ENCODE results near the gene DGKE. TPM values are rescaled to one million over a fixed set of nuclear protein-coding genes. Genes with fewer than 3 reads are reported as not detected.
A peak's percentile ranks its signal among the peaks of the same experiment; 100 is the strongest.

Gene DGKE
- total and polyA plus RNA-seq, 2 of the 13 experiments (the other 11 are each of a cell fraction or from before 2014, with no cell fraction given) = 3.2 to 5.3 TPM

DNA sequence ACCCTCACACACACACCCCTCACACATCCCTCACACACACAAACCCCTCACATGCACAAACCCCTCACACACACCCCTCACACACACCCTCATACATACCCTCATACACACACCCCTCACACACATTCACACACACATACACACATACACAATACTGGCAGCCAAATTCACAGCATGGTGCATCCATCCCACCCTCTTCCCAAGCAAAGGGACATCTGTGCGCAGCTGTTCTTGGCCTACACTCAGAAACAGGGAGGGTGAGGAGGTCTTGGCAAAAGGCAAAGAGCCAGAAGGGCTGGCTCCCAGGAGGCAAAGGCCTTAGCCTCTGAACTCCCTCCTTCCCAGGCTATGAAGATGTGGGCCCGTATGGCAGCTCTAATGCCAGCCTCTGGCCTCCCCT, 23.6 kb upstream of the DGKE start (continued):
- TF ChIP-seq MTF2 (CRISPR knock-in tag; IDR thresholded peaks at IDR 0.05; ENCODE audit: borderline replicate concordance) = no peak
- peak; percentile 42; the same call in 1 of the 2 replicates for TF ChIP-seq IKZF1 (IDR thresholded peaks at IDR 0.05)

DNA sequence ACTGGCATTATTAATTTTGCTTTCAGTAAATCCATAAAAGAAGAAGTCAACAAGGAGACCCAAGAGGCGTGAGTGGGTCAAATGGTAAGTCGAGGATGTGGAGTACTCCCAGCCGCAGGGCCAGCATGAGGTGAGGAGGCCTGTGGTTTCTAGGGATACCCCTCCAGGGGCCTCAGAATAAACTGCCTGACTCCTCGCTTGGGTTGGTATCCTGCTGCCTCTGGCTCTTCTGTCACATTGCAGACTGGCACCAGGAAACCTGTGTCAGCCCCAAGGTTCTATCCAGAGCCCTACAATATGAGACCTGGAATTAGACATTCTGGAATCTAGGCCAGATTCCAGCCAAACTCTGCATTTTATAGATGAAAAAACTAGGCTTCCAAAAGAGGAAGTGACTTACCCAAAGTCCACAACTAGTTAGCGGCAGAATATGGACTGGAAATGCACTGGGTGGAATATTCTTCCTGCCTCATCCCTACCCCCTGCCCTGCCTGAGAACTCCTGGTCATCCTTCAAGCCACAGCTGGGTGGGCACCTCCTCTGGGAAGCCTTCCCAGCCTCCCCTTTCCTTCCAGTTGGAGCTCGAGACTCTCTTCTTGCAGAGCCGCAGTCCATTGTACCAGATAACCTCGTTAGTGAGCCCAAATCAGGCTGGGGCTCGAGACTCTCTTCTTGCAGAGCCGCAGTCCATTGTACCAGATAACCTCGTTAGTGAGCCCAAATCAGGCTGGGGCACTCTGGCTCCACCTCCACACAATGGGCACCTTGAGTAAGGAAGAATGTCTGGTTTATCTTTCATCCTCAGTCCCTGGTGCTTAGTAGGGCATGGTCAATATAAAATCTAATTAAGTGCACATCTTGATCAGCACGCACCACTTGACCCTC, 22.8 kb upstream of the DGKE start:
- no peak for DNase-seq (ENCODE audit: low spot score)
- ChIA-PET CTCF (ENCODE audit: low intra/inter-chr PET ratio, low total read pairs) (no interaction called here), POLR2A (no interaction called here)
- no peak overlapping the region for H3K9ac ChIP-seq (ENCODE audit: insufficient read depth, low read depth, low read length)
- no peaks in the 10 kb centered on the region for H3K79me2 ChIP-seq (ENCODE audit: insufficient read depth, low read length)
- no peak overlapping the region for H3K4me2 ChIP-seq (ENCODE audit: low read depth, low read length)
- H4K20me1 ChIP-seq (ENCODE audit: insufficient read depth, low read length) = no peaks in the 10 kb centered on the region
- no peak overlapping the region for H3K4me3 ChIP-seq (replicated peaks in 1 of 3; ENCODE audit: insufficient read depth in 1 of 3, low read depth in 2 of 3, low read length in 3 of 3)
- TF ChIP-seq CREB1 (IDR thresholded peaks at IDR 0.05) (no peak), CREB1 (CRISPR knock-in tag; IDR thresholded peaks at IDR 0.05) (no peak), JUN (CRISPR knock-in tag; IDR thresholded peaks at IDR 0.05) (no peak)
- no peaks in the 10 kb centered on the region for H3K36me3 ChIP-seq (replicated peaks in 1 of 2; ENCODE audit: control insufficient read depth in 1 of 2, insufficient read depth in 2 of 2, low read length in 2 of 2)
- in situ Hi-C loops (cut with HindIII; ENCODE audit: extremely low pct_ligation_motif_present, low pct_unique_long_range_greater_than_20kb) (no loop called here), intact Hi-C loops (cut with micrococcal nuclease; ENCODE audit: unreplicated experiment) (no loop called here)
- H3K27ac ChIP-seq (ENCODE audit: extremely low read length, insufficient read depth, low read length) = no peak overlapping the region
- H2AFZ ChIP-seq (ENCODE audit: low read length) = no peak overlapping the region
- H3K9me3 ChIP-seq (ENCODE audit: low read length) = no peaks in the 10 kb centered on the region
- no peak for ATAC-seq
- no peak for FAIRE-seq
- WGBS (ENCODE audit: low lambda C conversion rate) = 37% methylated on average over 12 of the region's 12 CpGs
- H3K4me1 ChIP-seq (ENCODE audit: insufficient read depth, low read length) = peaks cover 25% of the 10 kb centered on the region
- peaks cover 0 to 29% of the 10 kb centered on the region in 2 experiments; a peak in 3 of 5 replicates for H3K27me3 ChIP-seq (ENCODE audit: control insufficient read depth in 1 of 2, insufficient read depth in 2 of 2, low read length in 2 of 2)
- BruUV-seq (replicated peaks) = no TSS peak

DNA sequence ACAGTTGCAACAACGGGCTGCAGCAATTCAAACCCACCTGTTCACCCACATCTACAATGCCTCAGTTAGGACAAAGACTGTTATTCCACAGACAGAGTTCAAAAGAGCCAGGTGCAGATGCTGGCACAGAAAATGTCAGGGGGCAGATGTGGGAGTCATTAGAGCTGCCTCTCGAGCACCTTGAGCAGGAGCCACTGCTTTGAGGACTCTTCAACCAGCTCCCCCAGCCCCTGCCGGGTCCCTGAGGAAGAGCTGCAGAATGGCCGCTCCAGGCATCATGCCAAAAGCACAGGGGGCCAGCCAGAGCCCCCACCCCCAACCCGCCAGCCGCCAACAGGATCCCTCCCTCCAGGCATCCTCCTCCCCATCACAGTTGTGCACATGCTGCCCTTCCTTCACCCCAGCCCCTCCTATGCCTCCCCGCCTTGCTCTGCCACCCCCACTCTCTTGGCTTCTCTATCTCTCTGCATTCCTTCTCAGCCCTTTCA, 21.0 kb upstream of the DGKE start:
- no TSS peak for BruUV-seq (replicated peaks)
- Histone ChIP-seq H3K36me3 (replicated peaks in 1 of 2; ENCODE audit: control insufficient read depth in 1 of 2, insufficient read depth in 2 of 2, low read length in 2 of 2) (no peaks in the 10 kb centered on the region), H3K9me3 (ENCODE audit: low read length) (no peaks in the 10 kb centered on the region), H3K4me2 (ENCODE audit: low read depth, low read length) (no peak overlapping the region), H3K4me3 (replicated peaks in 1 of 3; ENCODE audit: insufficient read depth in 1 of 3, low read depth in 2 of 3, low read length in 3 of 3) (no peak overlapping the region), H4K20me1 (ENCODE audit: insufficient read depth, low read length) (no peaks in the 10 kb centered on the region), H3K79me2 (ENCODE audit: insufficient read depth, low read length) (no peaks in the 10 kb centered on the region), H3K27ac (ENCODE audit: extremely low read length, insufficient read depth, low read length) (no peak overlapping the region), H2AFZ (ENCODE audit: low read length) (no peak overlapping the region), H3K4me1 (ENCODE audit: insufficient read depth, low read length) (peaks cover 12% of the 10 kb centered on the region; the same call in 1 of the 2 replicates), H3K27me3 (ENCODE audit: control insufficient read depth in 1 of 2, insufficient read depth in 2 of 2, low read length in 2 of 2) (peaks cover 0 to 29% of the 10 kb centered on the region in 2 experiments; a peak in 4 of 5 replicates), H3K9ac (ENCODE audit: insufficient read depth, low read depth, low read length) (no peak overlapping the region)
- in situ Hi-C loops (cut with HindIII; ENCODE audit: extremely low pct_ligation_motif_present, low pct_unique_long_range_greater_than_20kb) = no loop called here
- WGBS (ENCODE audit: low lambda C conversion rate) = 2% methylated on average over 5 of the region's 7 CpGs
- intact Hi-C loops (cut with micrococcal nuclease; ENCODE audit: unreplicated experiment) = no loop called here
- ChIA-PET POLR2A (interaction anchor here (0.6 kb wide), 1 partner anchor 21 kb away, joined by 4 read pairs; the partner anchor contains the start of genes C17orf67 and DGKE), CTCF (ENCODE audit: low intra/inter-chr PET ratio, low total read pairs) (no interaction called here)
- ATAC-seq (no peak), FAIRE-seq (no peak), DNase-seq (ENCODE audit: low spot score) (no peak)
- TF ChIP-seq TRIM24 (CRISPR knock-in tag; IDR thresholded peaks at IDR 0.05) (no peak), ZBTB1 (CRISPR knock-in tag; IDR thresholded peaks at IDR 0.05; ENCODE audit: borderline replicate concordance) (no peak), KDM3A (CRISPR knock-in tag; IDR thresholded peaks at IDR 0.05; ENCODE audit: low read depth) (no peak), U2AF1 (optimal IDR thresholded peaks at IDR 0.05; ENCODE audit: low read depth, low read length) (no peak), HOXD1 (CRISPR knock-in tag; IDR thresholded peaks at IDR 0.05) (no peak)
- TF ChIP-seq, protein P1, sequence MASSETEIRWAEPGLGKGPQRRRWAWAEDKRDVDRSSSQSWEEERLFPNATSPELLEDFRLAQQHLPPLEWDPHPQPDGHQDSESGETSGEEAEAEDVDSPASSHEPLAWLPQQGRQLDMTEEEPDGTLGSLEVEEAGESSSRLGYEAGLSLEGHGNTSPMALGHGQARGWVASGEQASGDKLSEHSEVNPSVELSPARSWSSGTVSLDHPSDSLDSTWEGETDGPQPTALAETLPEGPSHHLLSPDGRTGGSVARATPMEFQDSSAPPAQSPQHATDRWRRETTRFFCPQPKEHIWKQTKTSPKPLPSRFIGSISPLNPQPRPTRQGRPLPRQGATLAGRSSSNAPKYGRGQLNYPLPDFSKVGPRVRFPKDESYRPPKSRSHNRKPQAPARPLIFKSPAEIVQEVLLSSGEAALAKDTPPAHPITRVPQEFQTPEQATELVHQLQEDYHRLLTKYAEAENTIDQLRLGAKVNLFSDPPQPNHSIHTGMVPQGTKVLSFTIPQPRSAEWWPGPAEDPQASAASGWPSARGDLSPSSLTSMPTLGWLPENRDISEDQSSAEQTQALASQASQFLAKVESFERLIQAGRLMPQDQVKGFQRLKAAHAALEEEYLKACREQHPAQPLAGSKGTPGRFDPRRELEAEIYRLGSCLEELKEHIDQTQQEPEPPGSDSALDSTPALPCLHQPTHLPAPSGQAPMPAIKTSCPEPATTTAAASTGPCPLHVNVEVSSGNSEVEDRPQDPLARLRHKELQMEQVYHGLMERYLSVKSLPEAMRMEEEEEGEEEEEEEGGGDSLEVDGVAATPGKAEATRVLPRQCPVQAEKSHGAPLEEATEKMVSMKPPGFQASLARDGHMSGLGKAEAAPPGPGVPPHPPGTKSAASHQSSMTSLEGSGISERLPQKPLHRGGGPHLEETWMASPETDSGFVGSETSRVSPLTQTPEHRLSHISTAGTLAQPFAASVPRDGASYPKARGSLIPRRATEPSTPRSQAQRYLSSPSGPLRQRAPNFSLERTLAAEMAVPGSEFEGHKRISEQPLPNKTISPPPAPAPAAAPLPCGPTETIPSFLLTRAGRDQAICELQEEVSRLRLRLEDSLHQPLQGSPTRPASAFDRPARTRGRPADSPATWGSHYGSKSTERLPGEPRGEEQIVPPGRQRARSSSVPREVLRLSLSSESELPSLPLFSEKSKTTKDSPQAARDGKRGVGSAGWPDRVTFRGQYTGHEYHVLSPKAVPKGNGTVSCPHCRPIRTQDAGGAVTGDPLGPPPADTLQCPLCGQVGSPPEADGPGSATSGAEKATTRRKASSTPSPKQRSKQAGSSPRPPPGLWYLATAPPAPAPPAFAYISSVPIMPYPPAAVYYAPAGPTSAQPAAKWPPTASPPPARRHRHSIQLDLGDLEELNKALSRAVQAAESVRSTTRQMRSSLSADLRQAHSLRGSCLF (CRISPR knock-in tag; IDR thresholded peaks at IDR 0.05; ENCODE audit: borderline replicate concordance) = no peak

All from HepG2 (cell line).